GM21360 (cell line): ENCODE results near the gene TFG.
"Not testable (repeated sequence)": the region's sequence is repeated elsewhere in the genome, so short reads cannot be mapped to it uniquely, and the experiment has no call there.

ENCODE experiments used
- ATAC-seq: cut with Tn5 transposase; IDR thresholded peaks from one replicate; pipeline ENCODE4 v1.9.1; 2021; ENCODE audit warnings: mild to moderate bottlenecking, moderate library complexity; ENCODE audit not compliant: unreplicated experiment

Gene TFG

DNA sequence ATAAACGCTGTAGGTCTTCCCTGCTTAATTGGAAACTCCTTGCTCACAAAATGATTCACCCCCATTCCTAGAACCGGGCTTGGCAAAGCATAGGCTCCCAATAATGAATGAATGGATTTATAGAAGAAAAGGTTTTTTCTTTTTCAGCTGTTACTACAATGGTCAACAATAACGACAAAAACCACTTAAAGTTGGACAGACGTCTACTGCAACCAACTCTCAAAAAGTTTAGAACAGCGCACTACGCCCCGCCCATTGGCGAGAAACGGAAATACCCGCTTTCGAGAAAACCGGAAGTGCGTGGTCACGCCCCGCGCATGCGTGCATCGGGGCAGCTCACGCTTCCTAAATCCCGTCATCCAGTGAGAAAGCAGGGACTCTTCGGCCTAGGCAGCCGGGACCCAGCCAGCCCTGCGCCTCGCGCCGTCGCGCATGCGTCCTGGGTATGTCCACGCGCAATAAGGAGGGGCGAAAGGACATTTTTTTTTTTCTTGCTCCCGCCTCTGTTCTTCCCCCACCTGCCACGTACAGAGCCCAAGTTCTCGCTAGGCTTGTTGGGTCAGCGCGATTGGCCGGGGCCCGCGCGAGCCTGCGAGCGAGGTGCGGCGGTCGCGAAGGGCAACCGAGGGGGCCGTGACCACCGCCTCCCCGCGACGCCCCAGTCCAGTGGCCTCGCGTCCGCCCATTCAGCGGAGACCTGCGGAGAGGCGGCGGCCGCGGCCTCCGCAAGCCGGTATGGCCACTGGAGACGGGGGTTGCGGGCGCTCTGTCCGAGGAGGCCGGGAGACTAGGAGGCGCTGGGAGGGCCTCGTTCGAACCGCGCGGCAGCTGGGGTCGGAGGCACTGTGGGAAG lies at the start of gene TFG:
TSS of gene TFG (plus strand) at position 506 of the 853 bp plus-strand sequence. CDS start 4,192 bp downstream, outside the sequence.
- ATAC-seq, result peak; percentile 93

DNA sequence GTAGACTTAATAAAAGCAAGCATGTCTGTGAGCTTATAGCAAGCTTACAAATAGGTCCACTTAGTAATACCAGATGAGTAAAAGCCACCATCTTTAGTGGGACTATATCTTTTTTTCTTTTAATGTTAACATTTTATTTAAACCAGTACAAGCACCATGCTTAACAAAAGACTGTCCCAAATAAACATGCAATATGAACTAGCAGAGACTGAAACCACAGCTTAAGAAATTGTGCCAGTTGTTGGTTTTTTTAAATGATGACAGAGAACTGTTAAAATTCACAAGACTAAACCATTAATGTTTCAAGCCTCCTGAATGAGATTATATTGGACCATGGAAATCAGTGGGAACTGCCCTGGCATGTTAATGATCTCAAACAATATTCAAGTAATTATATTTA lies 48.0 kb upstream of the TFG start:
- not testable (repeated sequence) for ATAC-seq

DNA sequence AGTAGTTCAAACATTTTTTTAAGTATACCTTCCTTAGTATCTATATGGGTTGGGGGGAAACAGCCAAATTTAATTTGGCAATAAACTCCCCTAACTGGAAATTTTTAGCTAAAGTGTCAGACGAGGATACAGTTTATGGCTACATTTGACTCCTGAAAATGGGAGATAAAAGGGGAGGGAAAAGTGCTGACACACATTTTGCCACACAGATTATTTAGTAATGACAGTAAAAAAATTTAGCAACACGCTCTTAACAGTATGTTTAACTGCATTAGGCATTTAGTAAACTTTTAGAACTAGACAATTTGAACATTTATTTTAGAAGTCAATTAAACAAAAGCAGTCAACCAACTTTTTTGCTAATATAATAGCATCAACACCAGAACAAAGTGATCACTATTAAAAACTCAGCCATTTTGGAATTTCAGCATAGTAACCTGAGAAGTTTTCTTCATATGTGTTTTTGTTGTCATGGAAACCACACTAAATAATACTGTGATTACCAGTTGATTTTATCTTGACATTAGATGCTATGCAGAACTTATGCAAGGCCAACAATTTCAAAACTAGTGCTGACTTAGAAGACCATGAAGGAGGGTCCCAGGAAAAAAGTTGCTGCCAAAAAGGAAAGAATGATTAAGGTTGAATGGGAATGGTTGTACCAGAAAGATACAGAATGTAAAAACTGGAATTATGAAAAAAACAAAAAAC lies 47.0 kb upstream of the TFG start:
- no peak for ATAC-seq

DNA sequence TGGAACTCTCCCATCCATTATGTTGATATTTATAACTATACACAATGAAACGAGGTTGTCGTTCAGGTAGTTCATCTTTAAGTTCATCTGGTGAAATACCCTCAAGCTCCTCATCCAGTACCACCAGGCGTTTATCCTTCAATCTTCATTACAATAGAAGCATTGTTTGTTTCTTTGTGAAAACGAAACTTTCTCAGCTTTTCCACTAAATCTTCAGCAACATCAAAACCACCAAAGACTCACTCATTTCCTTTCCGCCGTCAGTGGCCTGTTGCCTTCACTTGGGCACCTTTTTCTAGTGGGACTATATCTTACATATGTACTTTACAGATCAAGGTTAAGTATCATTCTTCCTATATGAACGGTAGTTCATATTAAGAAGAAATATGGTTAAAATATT lies 44.1 kb upstream of the TFG start:
- no peak for ATAC-seq

DNA sequence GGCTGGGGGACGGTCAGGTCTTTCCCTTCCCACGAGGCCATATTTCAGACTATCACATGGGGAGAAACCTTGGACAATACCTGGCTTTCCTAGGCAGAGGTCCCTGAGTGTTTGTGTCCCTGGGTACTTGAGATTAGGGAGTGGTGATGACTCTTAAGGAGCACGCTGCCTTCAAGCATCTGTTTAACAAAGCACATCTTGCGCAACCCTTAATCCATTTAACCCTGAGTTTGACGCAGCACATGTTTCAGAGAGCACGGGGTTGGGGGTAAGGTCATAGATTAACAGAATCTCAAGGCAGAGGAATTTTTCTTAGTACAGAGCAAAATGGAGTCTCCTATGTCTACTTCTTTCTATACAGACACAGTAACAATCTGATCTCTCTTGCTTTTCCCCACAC lies 42.6 kb upstream of the TFG start:
- not testable (repeated sequence) for ATAC-seq

DNA sequence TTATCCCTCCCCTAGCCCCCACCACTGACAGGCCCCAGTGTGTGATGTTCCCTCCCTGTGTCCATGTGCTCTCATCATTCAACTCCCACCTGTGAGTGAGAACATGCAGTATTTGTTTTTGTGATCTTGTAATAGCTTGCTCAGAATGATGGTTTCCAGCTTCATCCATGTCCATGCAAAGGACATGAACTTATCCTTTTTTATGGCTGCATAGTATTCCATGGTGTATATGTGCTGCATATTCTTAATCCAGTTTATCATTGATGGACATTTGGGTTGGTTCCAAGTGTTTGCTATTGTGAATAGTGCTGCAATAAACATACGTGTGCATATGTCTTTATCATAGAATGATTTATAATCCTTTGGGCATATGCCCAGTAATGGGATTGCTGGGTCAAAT lies 42.0 kb upstream of the TFG start:
- ATAC-seq, result not testable (repeated sequence)

DNA sequence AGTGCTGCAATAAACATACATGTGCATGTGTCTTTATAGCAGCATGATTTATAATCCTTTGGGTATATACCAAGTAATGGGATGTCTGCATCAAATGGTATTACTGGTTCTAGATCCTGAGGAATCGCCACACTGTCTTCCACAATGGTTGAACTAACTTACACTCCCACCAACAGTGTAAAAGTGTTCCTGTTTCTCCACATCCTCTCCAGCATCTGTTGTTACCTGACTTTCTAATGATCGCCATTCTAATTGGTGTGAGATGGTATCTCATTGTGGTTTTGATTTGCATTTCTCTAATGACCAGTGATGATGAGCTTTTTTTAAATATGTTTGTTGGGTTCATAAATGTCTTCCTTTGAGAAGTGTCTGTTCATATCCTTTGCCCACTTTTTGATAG lies 38.3 kb upstream of the TFG start:
- ATAC-seq, result not testable (repeated sequence)

DNA sequence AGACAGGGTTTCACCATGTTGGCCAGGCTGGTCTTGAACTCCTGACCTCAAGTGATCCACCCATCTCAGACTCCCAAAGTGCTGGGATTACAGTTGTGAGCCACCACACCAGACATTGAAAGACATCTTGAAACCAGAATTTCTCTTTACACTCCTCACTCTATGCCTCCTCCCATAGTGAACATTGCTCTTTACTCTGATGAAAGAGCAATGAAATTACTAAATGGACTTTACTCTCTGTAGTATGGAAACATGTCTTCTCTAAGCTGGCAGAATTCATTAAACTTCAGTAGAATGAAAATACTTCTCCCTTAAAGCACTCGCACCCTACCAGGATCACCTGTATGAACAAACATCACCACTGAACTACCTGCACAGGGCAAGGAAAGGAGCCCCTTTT lies 27.8 kb upstream of the TFG start:
- ATAC-seq, result no peak

DNA sequence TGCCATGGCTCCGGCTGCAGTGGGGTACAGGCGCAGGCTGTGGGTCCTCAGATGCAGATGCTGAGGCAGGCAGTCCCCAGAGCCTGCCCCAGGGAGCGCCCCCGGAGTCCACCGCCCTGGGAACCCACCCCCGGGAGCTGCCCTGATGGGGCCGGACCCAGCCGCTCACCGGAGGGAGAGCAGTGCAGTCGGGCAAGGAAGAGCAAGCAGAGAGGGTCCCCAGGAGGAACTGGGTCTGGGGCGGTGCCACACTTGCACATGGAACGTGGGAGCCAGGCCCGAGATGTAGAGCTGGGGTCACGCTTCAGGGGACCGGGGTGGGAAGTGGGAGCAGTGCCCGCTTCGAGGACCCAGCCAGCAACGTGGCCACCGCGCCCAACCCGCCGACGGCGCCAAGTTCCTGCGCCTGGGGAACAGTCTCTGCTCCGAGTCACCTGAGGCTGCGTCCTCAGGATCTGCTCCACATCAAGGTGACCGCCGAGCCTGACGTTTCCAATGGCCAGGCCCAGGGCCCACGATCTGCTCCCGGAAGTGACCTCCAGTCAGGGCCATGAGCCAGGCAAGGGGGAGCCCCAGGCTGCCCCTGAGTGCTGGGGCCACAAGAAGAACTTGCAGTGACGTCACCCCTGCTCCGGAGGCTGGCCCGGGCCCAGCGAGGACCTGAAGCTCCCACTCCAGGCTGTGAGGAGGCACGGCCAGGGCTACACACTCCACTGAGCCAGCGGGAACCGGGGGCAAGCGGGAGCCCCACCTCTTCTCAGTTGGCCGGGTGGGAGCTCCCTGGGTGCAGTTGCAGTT lies 27.0 kb upstream of the TFG start:
- ATAC-seq, result no peak

DNA sequence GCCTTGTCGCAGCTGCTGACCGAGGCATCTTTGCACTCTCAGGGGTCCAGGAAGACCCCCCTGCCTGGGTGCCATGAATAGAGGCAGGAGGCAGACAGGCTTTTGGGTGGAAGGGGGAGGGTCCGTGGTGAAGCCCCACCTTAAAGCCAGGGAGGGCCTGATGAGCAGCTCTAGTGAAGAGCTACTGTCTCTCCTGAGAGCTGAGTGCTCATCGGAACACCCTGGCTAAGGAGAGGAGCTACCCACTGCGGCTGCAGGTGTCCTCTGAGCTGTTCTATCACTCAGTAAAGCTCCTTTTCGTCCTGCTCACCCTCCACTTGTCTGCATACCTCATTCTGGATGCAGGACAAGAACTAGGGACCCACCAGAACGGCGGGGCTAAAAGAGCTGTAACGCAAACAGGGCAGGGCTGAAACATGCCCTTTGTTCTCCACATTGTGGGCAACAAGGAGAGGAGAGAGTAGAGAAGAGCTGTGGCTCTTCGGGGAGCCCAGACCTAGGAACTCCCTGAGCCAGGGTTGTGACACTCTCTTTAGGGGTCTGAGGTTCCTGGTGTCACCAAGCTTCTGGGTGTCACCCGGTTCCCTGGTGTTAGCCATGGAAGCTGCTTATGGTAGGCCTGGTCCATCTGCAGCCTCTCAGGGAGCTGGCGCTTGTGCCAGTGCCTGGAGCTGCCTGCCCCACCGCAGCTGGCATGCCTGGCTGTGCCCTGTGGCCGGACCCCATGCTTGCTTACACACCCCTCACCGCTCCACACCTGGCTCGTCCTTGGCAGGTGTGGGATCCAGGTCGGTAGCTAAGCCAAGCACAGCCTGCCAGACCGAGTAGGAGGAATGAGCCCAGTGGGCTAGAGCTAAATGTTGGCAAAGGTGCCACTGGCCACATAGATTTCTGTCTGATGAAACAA lies 26.2 kb upstream of the TFG start:
- no peak for ATAC-seq

DNA sequence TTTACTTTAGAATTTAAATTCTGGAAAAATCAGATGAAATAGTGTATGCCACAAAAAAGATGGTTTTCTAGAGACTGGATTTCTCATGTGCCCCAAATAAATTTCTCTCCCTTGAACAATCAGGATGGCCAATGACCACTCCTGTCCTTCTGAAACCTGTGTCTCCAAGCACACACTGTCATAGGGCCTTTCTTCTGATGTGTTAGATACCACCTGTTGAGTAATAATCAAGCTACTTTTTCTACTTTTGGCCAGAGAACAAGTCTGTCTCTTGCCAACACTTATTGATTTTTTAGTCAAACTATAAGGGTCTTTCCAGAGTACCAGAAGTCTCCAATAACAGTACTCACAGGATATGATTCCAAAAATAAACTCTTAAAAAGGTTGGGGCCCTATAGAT lies 16.1 kb upstream of the TFG start:
- ATAC-seq, result no peak

DNA sequence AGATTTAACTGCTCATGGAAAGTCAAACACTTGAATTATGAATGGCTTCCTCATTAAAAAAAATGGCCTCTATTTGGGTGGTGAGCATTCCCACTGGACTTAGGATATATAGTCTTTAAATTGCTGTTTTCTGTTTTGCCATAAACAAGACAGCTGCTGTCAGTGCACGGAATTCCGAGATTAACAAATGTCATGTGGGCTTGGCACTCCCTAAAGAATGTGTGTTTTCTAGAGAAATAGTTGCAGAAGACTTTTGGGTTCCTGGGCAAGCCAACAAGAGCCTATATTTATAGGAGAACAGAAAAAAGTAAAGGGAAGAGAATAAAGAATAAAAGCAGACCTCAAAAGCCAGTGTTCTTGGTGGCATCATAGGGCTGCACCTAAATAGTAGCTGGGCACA lies 13.6 kb upstream of the TFG start:
- no peak for ATAC-seq

DNA sequence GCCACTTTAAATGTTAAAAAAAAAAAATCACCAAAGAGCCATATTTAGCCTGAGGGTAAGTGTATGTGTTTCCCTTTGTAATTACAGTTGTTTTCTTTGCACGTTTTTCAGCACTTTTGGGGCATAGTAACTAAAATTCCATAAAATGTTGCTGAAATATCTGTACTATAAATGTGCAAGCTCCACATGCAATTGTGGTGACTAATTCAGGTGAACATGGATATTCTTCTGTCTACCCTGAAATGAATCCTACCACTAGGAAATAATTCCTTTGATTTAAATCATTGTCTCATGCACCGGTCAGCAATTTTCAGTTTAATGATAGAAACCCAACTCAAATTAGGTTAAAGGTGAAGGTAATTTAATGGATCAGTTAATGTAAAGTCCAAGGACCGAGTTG lies 13.1 kb upstream of the TFG start:
- no peak for ATAC-seq

DNA sequence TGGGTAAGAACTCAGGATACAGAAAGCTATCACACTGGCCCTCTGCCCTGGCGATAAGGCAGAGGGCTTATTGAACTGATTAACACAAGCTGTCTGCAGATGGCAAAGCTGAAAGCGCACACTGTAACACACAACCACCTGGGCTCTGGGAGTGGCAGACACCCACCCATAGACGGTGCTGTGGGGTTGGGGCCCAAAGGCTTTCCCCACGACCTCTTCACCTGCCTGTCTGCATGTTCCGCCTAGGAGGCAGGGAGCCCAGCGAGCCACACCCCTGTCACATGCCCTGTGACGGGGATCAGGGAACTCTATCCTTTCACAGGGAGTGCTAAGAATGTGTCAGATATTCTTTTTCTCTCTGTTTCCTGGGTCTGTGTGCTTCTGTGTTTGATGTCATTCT lies 12.1 kb upstream of the TFG start:
- ATAC-seq, result no peak

DNA sequence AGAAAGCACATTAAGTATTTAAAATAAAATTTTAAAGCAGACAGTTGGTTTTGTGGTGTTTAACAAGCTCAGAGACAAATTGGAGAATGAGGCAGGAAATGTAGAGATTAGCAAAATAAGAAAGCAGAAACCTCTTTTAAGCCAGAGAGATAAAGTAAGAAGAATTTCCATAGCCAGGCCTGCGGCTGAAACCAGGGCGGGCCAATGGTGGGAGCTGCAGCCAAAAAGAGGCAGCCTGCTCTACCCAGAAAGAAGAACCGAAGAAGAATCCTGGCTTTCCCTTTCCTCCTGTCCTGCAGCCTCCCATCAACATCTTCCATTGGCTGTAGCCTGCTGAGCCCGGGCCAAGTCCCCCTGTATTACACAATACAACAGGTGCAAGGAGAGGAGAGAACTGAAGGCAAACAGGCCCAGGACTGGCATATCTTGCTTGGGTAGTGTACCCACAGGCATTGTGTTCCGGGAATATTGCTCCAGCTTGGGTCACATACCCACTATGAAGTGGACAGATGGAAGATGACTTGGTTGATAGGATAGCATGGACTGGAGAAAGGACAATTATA lies 11.5 kb upstream of the TFG start:
- ATAC-seq, result no peak

DNA sequence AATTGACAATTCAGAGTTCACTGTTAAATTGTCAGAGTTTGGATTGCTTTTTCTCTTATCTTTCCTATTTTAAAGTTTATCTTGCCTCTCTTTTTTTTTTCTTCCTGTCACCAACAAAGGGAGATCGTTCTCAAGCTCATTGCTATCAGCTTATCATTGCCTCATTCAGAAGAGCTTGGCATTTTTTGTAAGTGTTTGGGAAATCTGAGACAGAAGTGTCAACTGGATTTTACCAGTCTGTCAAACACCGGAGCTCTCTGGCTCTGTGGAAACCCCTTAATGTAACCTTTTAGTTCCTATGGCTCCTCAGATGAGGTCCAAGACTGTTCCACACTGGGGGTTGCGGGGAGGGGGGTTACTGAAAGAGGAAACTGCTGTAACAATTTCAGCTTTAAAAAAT lies 10.6 kb upstream of the TFG start:
- no peak for ATAC-seq

DNA sequence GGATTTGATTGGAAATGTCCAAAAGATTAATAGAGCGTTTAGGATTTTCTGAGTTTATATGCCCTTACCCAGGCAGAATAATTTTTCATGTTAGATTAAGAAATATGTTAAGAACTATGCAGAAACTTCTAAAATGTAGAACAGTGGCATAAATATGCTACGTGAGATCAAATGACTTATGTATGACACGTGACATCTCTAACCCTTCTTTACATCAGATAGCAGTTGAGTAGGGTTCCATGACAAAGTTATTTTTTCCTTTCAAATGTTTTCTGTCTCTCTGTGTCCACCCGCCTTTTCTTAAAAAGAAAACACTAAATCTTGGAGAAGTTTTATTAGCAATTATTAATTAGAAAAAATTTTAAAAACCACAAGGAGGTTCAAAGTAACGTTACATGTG lies 8.6 kb upstream of the TFG start:
- ATAC-seq, result no peak

DNA sequence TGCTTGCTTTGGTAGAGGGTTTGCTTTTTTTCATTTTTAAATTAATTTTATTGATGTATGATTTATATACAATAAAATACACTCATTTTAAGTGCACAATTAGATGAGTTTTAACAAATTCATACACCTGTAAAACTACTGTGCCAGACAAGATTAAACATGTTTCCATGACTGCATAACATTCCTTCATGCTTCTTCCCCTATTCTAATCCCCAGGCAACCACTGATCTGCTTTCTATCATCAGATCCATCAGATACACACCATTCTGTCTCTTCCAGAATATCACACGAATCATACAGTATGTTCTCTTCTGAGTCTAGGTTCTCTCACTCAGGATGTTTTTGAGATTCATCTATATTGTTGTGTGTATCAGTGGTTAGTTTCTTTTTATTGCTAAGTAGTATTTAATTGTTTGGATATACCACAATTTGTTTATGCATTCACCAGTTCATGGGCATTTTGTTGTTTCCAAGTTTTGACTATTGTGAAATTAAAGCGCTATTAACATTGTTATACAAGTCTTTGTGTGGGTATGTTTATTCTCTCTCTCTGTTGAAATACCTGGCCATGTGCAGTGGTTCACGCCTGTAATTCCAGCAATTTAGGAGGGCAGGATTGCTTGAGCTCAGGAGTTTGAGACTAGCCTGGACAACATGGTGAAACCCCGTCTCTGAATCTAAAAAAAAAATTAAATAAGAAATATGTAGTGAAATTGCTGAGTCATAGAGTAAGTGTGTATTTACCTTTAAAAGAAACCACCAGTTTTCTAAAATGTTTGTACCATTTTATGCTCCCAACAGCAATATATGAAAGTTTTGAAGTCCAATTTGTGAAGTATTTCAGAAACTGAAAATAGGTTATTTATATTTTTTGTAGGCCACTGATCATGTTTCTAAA lies 7.0 kb upstream of the TFG start:
- no peak for ATAC-seq

DNA sequence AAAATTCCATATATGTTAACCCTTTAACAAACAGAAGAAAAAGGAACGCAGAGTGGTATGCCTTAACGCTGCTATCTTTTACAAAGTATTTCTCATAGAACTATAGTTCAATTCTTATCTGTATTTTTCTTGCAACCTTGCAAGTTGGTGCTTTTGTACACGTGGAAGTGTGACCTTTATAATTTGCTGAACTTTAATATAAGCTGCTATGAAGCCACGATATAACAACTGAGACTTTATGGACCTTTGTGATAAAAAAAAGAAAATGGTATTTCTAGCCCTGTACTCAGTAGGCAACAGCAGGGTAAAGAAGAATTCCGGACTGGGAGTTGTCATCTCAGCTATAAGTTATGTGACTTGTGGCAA lies 6.3 kb upstream of the TFG start:
- no peak for ATAC-seq
